Right lung (tissue), 5 donors: Measurements from ENCODE around the gene GPS2. TPM values are rescaled to one million over a fixed set of nuclear protein-coding genes. Genes with fewer than 3 reads are reported as not detected.
"Not testable (repeated sequence)": the region's sequence is repeated elsewhere in the genome, so short reads cannot be mapped to it uniquely, and the experiment has no call there.

Source experiments
- DNase-seq, 2 donors: peaks; one replicate each; pipeline ENCODE4 v3.0.0-alpha.2; 2013
- polyA plus RNA-seq, 5 donors: library from polyadenylated mRNA; unstranded; fragments of 120-200 nt; gene quantifications; one replicate each; pipeline versions ENCODE4 v1.2.1 to v1.2.3, GENCODE V29; 2013; ENCODE audit warnings: inconsistent platforms in 1 of 5, low replicate concordance in 1 of 5; ENCODE audit not compliant: insufficient read length in 5 of 5, insufficient read depth in 1 of 5

Gene GPS2
- polyA plus RNA-seq, 5 donors: 65.7 to 91.2 (median 81.3) TPM

DNA sequence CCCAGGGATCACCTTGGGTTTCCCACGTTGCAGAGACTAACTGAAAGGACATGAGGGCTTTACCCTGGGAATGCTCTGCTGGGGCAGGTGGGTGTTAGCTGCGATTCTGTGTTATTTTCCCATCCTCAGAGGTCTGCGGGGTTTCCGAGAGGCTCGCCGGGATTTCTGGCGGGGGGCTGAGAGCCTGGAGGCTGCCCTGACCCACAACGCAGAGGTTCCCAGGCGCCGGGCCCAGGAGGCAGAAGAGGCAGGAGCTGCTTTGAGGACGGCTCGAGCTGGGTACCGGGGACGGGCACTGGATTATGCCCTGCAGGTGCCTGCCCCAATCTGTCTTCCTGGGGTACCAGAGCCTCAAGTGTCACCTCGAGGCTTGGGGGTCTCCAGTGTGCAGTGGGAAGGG lies 28.1 kb upstream of the GPS2 start:
- DNase-seq: no peak

DNA sequence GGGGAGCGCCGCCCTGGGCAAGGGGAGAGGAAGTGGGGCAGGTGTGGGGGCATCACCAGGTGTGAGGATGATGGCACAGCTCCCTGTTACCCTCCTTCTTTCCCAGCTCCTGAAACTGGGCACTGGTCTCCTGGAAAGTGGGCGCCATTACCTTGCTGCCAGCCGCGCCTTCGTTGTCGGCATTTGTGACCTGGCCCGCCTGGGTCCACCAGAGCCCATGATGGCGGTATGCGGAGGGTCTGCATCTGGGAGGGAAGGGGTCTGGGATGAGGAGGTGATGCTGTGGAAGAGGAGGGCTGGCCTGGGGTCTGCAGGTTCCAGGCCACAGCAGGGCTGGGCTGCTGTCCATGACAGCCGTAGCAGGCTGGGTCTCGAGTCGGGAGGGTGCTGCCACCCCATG lies 26.7 kb upstream of the GPS2 start:
- DNase-seq: no peak

DNA sequence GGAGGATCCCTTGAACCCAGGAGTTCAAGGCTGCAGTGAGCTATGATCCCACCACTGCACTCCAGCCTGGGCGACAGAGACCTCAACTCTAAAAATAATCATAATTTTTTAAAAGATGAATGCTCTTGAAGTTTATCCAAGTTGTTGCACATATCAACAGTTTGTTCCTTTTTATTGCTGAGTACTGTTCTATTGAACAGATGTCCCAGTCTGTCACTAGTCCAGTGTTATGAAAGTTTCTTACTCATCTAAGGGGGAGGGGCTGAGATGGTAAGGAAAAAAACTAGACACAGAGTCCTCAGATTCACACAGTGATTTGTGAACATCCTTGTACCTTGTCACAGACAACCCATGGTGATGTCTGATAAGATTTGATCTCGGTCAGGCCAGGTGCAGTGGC lies 25.0 kb upstream of the GPS2 start:
- DNase-seq: no peak

DNA sequence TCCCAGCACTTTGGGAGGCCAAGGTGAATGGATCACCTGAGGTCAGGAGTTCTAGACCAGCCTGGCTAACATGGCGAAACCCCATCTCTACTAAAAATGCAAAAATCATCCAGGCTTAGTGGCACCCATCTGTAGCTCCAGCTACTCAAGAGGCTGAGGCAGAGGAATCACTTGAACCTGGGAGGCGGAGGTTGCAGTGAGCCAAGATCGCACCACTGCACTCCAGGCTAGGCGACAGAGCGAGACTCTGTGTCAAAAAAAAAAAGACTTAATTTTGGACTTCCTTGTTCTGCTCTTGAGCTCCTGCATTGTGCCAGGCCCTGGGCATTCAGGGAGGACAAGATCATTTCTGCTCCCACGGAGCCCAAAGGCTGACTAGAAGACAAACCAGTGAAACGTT lies 22.4 kb upstream of the GPS2 start:
- not testable (repeated sequence) for DNase-seq

DNA sequence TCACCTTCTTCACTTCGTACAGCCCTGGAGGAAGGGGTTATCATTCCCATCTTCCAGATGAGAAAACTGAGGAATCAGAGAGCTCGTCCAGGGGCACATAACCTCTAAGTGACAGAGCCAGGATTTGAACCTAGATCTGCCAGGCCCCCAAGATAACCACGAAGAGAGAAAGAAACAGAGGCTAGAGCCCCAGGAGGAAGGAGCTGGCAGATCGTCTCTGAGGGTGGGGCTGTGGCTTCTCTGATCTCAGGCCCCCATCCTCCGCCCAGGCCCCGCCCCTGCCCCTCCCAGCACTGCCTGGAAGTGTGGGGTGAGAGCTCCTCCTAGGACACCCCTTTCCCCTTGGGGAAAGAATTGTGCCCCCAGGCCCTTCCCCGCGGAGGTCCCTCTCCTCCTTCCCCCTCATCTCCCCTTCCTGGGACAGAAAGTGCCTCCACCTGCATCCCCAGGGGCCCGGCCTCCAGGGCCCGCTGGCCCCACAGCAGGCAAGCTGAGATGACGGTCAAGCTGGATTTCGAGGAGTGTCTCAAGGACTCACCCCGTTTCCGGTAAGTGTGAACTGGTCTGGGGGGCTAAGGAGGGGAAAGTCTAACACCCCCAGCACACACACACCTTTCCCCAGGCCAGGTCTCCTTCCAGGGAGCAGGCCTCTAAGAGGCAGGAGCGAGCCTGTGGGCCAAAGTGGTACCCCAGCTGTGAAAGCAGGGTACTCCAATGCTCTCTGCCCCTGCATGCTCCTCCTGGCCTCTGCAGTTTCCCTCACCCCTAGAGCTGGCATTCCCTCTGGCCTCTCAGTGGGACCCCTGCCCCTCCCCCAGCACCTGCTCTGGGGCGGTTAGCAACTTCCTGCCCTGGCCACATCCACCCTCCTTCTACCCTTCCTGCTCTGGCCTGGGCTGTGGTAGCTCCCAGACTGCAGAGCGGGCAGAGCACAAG lies 21.3 kb upstream of the GPS2 start, which contains the start of gene ACAP1:
ACAP1 (plus strand) TSS at position 290 of the 936 bp plus-strand sequence; CDS start at position 496, 206 bp downstream.
- DNase-seq: no peak

DNA sequence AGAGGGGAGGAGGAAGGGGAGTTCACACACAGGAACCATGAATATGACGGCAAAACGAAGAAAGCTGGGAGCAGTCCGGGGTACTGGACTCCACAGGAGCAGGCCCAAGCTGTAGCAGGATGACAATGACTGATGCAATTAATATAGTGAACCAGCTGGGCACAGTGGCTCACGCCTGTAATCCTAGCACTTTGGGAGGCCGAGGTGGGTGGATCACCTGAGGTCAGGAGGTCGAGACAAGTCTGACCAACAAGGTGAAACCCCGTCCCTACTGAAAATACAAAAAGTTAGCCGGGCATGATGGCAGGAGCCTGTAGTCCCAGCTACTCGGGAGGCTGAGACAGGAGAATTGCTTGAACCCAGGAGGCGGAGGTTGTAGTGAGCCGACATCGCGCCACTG lies 20.6 kb upstream of the GPS2 start:
- DNase-seq: not testable (repeated sequence)

DNA sequence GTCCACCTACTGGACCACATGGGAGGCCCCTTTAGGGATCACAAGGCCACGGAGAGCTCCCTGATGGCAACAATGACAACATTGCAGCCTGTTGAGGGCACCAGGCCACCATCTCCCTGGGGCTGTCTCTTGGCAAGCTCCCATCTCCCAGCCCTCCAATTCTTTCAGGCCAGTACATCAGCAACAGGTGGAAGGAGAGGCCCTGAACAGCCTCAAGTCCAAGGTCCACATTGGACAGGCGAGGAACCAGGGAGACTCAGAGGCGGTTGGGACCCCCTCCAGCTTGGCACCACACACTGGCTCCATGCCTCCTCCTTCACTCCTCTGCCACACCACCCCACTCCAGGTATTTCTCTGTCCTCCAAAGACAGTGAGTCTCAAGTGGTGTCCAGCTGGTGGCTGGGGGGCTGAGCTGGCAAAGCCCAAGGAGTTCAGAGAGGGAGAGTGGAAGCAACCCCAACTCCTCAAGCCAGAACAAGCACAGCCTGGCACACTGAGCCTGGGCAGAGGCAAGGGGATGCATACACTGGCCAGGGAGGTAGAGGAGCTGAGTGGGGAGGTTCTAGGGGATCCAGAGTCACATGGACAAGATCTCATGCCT lies 19.9 kb upstream of the GPS2 start:
- no peak for DNase-seq

DNA sequence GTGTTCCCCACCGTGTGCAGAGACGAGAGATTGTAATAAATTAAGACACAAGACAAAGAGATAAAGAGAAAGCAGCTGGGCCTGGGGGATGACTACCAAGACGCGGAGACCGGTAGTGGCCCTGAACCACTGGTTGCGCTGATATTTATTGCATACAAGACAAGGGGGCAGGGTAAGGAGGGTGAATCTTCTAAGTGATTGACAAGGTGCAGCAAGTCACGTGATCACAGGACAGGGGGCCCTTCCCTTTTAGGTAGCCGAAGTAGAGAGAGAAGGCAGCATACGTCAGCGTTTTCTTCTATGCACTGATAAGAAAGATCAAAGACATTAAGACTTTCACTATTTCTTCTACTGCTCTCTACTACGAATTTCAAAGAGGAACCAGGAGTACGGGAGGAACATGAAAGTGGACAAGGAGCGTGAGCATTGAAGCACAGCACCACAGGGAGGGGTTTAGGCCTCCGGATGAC lies 17.5 kb upstream of the GPS2 start:
- DNase-seq: not testable (repeated sequence)

DNA sequence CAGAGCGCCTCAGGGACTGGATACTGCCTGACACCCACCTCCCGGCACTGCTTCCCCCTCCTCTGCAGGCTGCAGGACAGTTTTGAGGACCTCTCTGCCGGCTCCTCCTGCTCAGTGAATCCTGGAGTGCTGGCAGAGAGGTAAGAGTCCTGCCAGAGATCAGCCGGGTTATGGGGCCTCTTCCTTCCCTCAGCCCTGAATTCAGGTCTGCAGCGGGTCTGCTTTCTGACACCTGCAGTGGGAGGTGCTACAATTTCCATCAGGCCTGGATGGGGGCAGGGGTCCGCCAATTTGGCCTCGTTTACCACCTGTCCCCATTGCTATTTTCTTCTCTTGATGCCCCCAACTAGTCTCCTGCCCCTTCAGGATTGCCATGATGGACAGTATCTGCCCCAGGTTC lies 17.0 kb upstream of the GPS2 start:
- no peak for DNase-seq

DNA sequence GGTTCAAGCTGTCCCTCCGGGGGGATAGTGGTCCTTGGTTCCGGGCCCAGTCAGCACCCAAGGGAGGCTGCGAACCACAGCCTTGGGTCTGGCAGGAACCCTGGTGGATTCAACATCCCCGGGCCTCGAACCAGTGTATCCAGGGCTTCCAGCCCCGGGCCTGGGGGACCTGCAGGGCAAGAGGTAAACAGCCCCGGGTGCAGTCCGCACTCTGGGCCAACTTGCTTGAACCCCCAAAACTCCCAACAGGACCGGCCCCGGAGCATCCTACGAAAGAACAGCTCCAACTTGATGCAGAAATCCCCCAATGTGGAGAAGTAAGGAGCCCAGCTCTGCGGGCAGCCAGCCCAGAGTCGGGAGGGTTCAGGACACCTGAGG lies 15.5 kb upstream of the GPS2 start:
- no peak for DNase-seq

DNA sequence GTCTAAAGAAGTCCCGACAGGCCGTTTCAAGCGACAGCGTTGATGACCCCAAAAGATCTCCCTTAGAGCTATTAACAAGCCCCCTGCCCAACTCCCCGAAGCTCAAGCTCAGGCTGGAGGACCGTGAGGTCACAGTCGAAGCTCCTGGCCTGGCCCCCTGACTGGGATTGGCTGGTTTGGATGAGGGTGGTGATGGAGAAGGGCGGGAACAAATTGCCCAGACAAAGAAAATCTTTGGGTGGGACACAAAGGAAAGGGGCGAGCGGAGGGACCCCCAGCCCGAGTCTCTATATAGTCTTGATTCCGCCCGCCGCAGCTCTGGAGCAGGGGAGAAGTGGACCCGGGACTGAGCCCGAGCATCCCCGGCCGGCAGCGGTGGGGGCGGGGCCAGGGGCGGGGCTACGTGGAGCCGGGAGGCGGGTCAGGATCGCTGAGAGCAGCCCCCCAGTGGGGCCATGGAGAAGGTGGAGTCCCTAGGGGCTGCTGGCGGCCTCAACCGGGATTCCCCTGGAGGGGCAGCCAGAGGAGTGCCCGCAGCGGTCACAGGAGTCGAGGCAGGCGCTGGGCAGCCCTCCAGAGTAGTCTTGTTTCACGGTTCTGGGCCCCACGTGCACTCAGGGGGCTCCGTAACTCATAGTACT lies 15.0 kb upstream of the GPS2 start:
- DNase-seq: peak in 1 of 2 donors; percentile 79

DNA sequence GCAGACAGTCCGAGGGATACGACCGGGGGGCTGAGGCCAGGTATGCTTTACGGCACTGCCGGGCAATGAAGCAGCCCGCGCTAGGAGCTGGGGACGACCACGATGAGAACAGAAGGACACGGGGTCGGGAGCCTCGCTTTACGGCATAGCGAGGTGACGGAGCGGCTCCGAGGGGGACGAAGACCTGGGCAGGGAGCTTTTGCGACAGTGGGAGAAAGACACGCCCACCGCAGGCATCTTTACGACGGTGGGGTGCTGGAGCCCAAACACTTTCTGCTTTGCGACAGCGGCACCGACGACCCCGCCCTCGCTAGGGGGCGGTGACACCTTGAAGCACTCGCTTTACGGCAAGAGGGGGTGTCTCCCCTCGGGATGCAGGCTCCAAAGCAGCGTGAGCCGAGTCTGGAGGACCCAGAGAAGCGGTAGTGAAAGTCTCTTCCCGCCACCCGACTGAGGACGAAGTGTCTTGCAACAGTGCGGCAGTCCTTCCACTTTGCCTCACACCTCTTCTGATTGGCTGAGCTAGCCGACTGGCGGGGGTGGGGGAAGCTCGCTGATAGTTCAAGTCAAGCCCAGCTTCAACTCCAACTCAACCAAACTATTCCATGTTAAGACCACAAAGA lies 14.3 kb upstream of the GPS2 start:
- peak; percentile 99 for DNase-seq

DNA sequence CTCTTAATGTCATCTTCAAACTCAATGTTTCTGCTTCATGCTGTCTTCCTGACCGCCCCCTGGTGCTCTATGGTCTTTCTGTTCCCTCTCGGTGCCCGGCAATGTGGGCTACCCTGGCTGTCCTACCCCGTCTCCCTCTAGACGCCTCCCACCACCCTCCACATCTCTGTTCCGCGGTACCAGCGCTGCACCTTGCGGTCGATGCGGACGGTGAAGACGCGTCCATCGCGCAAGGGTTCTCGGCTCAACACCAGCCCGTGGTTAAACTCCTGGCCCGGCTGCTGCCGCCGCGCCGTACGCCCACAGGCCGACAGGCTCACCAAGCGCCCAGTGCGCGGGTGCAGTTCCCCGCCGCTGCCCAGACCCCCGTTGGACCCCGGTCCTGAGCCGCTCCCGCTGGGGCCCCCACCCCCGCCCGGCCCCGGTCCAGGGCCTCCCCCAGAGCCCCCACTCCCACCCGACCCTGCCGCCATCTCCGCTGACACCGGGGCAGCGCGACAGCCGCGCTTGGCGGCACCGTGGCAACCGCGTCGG lies 13.7 kb upstream of the GPS2 start, which contains the start of gene NEURL4:
NEURL4 (minus strand) TSS at position 496 of the 534 bp plus-strand sequence; CDS start at position 473, 23 bp downstream.
- no peak for DNase-seq

DNA sequence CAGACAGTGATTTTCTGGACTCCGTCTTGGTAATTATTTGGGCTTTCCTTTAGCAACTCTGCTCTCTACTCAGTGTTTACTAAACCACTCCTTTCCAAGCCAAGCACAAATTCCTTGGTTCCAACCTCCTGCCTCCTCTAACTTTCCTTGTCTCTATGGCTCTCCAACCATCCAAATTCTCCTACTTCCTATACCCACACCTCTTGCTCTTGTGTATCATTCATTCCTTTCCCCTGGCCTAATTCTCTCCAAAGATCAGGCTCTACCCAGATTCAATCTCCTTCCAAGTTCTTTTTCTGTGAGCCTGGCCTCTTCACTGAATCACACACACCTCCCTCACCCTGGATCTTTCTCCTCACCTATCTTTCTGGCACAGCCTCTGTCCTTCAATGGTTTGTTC lies 12.8 kb upstream of the GPS2 start:
- DNase-seq: no peak

DNA sequence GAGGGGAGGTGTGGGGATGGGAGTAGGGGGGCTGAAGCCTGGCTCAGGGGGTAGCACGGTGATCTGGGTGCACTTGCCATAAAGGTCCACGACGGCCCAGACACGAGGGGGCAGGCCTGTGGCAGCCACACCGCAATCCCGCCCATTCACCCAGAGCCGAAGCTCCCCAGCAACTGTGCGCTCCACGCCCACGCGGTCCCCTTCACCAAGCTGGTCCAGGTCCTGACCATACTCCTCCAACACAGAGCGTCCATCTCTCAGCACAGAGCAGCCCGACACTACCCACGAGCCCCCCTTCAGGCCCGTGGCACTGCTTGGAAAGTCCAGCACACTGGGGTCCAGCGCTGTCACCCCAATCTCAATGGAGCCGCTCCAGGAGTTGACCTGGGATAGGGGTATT lies 12.3 kb upstream of the GPS2 start:
- no peak for DNase-seq

DNA sequence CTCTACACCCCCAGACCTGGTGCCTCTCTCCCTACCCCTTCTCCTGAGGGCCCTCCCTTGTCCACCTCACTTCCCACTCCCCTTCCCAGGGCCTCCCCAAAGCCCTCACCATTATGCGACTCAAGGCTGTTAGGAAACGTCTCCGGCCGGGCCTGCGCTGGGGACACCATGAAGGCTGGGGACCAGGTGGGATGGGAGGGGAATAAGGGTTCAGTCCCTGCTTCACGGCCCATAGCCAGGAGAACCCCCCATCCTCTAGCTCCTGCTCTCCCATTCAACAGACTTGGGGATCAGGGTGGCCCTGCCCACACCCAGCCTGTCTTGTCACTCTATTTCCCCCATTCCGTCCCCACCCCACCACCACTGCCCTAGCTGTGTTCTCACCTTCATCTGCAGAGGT lies 11.9 kb upstream of the GPS2 start:
- no peak for DNase-seq

DNA sequence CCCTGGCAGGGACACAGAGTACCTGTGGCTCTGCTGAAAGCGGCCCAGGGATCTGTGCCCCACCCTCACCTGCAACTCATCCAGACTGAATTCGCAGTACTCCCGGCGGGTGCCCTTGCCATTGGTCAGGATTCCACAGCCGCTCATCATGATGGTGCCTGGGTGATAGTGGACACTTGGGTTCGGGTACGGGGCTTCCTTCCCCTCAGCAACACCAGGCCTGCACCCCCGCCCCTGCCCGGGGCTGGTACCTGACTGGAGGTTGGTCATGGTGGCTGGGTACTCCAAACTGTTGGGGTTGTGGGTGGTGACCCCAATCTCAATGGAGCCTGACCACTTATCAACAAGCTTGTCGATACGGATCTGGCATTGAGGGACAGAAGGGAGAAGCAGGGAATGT lies 11.0 kb upstream of the GPS2 start:
- no peak for DNase-seq

DNA sequence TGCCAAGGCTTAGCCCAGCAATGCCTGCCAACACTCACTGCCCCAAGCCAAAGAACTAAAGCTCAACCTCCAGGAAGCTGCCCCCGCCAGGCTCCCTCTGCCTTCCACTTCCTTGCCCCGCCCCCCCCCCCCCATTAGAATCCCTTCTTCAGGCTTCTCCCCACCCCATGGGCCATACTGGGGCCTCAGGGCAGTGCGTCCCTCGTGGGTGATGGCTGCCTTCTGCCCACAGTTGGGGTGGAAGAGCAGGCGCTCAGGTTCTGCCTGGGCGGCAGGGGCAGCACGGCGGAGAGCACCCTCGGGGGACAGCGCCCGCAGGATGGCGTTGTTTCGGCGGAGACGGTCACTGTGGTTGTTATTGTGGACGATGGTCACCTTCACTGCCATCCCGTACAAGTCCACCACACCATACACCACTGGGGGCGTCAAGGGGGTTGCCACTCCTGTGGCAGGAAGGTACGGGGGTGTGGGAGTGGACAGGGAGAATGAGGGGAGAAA lies 9.9 kb upstream of the GPS2 start:
- no peak for DNase-seq

DNA sequence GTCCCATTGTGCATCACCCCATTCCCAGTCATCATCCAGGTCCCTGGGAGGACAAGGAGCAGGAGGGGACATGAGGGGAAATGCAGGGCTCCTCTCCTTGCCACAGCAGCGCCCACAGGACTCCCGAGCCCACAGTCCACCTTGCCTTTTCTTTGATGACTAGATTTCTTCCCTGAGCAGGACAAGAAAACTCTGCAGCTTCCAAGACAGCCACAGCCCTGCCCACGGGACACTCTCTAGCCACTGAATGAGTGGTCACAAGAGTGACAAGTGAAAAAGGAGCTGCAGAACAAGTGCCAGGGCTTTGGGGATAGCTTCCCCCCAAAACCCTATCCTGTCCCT lies 9.2 kb upstream of the GPS2 start:
- DNase-seq: no peak

DNA sequence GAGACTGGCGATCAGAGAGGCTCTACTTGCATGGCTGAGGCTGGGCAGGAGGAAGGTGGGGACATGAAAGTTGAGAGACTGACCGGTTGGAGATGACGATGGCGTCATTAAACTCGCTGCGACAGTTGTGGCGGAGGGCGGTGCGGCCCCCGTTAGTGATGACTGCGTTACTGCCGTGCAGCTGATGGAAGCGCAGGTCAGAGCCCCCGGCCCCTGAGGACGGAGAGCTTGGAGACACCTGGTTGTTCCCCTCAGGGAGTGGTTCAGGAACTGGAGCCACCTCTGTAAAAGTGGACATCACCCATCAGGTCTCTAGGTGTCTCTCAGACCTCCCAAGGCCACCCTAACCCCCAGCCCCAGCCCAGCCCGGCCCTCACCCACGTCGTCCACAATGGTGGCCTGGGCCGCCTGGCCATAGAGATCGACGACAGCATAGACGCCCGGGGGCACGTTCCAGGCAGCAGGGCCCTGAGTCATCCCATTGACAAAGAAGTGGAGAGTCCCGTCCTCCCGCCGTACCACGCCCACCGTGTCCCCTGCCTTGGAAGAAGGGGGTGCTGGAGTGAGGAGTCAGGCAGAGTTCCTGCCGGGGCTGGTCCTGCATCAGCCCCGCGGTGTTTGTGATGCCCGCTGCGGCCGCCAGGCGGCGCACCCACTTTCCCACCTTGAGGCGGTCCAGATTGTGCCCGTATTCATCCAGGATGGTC lies 8.7 kb upstream of the GPS2 start:
- no peak for DNase-seq
